IMR-90 (cell line): ENCODE results near the gene MERTK. TPM values are rescaled to one million over a fixed set of nuclear protein-coding genes. Genes with fewer than 3 reads are reported as not detected.

Experiments
- ATAC-seq: fragments of 200-7000 bp; cut with Tn5 transposase; 2 replicates; pipeline ENCODE4 v1.9.1; 2020; ENCODE audit warnings: low read depth, mild to moderate bottlenecking, moderate library complexity
- BruUV-seq: library from RNA; stranded (reverse); fragments of 400-500 nt; replicated peaks from 2 replicates; lab custom pipeline; 2021; lab: Mats Ljungman, UMichigan
- CTCF ChIA-PET: fragments of 300-600 bp; formaldehyde crosslinking; extraction: SDS; loops from one replicate; lab custom pipeline; 2021; ENCODE audit warnings: antibody characterized with exemption; lab: Yijun Ruan, JAX
- POLR2A ChIA-PET: fragments of 300-600 bp; sonication (Branson Sonifier 250); formaldehyde crosslinking; loops from one replicate; lab custom pipeline; 2022; ENCODE audit warnings: antibody characterized with exemption; ENCODE audit not compliant: unreplicated experiment; lab: Charles Lee
- DNase-seq: peaks from one replicate; pipeline ENCODE4 v3.0.0; 2013
- H2AFZ ChIP-seq: replicated peaks from 2 replicates; pipeline ENCODE3; 2013; ENCODE audit warnings: low read length, mild to moderate bottlenecking; ENCODE audit not compliant: poor library complexity
- H2AK5ac ChIP-seq: 2 replicates; pipeline ENCODE4 v1.6.1; 2013; ENCODE audit warnings: low read depth, low read length, inconsistent platforms
- H2AK9ac ChIP-seq: replicated peaks from 2 replicates; pipeline ENCODE3; 2013; ENCODE audit warnings: mild to moderate bottlenecking, low read depth, low read length, moderate library complexity; ENCODE audit not compliant: poor library complexity
- H2BK120ac ChIP-seq: 2 replicates; pipeline ENCODE4 v1.6.1; 2013; ENCODE audit warnings: low read depth, low read length, inconsistent platforms
- H2BK15ac ChIP-seq: 3 replicates; pipeline ENCODE4 v1.6.1; 2013; ENCODE audit warnings: low read depth, low read length, inconsistent platforms
- H2BK20ac ChIP-seq: 2 replicates; pipeline ENCODE4 v1.6.1; 2013; ENCODE audit warnings: low read depth, mild to moderate bottlenecking, inconsistent platforms, low read length, moderate library complexity
- H2BK5ac ChIP-seq: 2 replicates; pipeline ENCODE4 v1.6.1; 2013; ENCODE audit warnings: mild to moderate bottlenecking, low read depth, low read length, inconsistent platforms; ENCODE audit not compliant: poor library complexity, severe bottlenecking
- H3K14ac ChIP-seq: replicated peaks from 2 replicates; pipeline ENCODE4 v1.6.1; 2013; ENCODE audit warnings: low read depth, low read length, inconsistent platforms
- H3K18ac ChIP-seq: 2 replicates; pipeline ENCODE4 v1.6.1; 2013; ENCODE audit warnings: low read depth, low read length, control low read depth
- H3K23ac ChIP-seq: 2 replicates; pipeline ENCODE4 v1.6.1; 2013; ENCODE audit warnings: low read depth, low read length, inconsistent platforms
- H3K27ac ChIP-seq: 2 replicates; pipeline ENCODE4 v1.5.1; 2013; ENCODE audit warnings: mild to moderate bottlenecking, control low read depth, low read length; ENCODE audit not compliant: insufficient read depth
- H3K27me3 ChIP-seq: 2 replicates; pipeline ENCODE4 v1.6.1; 2013; ENCODE audit warnings: low read length; ENCODE audit not compliant: control insufficient read depth, insufficient read depth
- H3K36me3 ChIP-seq: 2 replicates; pipeline ENCODE4 v1.6.1; 2013; ENCODE audit warnings: low read length, mixed read lengths; ENCODE audit not compliant: control insufficient read depth, insufficient read depth
- H3K4ac ChIP-seq: 2 replicates; pipeline ENCODE4 v1.6.1; 2013; ENCODE audit warnings: low read depth, low read length, inconsistent platforms
- H3K4me1 ChIP-seq: 2 replicates; pipeline ENCODE4 v1.6.1; 2013; ENCODE audit warnings: low read length, mixed read lengths; ENCODE audit not compliant: control insufficient read depth, insufficient read depth
- H3K4me2 ChIP-seq: 2 replicates; pipeline ENCODE4 v1.6.1; 2013; ENCODE audit warnings: low read depth, mild to moderate bottlenecking, control low read depth, low read length, moderate library complexity
- H3K4me3 ChIP-seq: 2 replicates; pipeline ENCODE4 v1.5.1; 2013; ENCODE audit warnings: low read depth, mild to moderate bottlenecking, control low read depth, low read length, moderate library complexity; ENCODE audit not compliant: insufficient read depth
- H3K56ac ChIP-seq: 2 replicates; pipeline ENCODE4 v1.6.1; 2013; ENCODE audit warnings: low read length, inconsistent platforms; ENCODE audit not compliant: insufficient read depth; ENCODE audit errors: extremely low read depth
- H3K79me1 ChIP-seq, 2 experiments: 2 replicates each; pipeline ENCODE4 v1.6.1; 2013; ENCODE audit warnings: low read length in 2 of 2, inconsistent platforms in 1 of 2, low read depth in 1 of 2
- H3K9ac ChIP-seq: 2 replicates; pipeline ENCODE4 v1.6.1; 2013; ENCODE audit warnings: low read depth, low read length, control low read depth
- H3K9me1 ChIP-seq: 2 replicates; pipeline ENCODE4 v1.6.1; 2013; ENCODE audit warnings: low read length, inconsistent platforms; ENCODE audit not compliant: insufficient read depth
- H3K9me3 ChIP-seq: 2 replicates; pipeline ENCODE4 v1.6.1; 2013; ENCODE audit warnings: low read length; ENCODE audit not compliant: control insufficient read depth, insufficient read depth
- H4K20me1 ChIP-seq: 2 replicates; pipeline ENCODE4 v1.6.1; 2013; ENCODE audit warnings: low read length, inconsistent platforms; ENCODE audit not compliant: insufficient read depth
- H4K5ac ChIP-seq: 2 replicates; pipeline ENCODE4 v1.6.1; 2013; ENCODE audit warnings: mild to moderate bottlenecking, low read depth, low read length, control low read depth
- H4K8ac ChIP-seq, 2 experiments: 2 replicates each; pipeline ENCODE4 v1.6.1; 2013; ENCODE audit warnings: low read depth in 2 of 2, low read length in 2 of 2, control low read depth in 1 of 2, inconsistent platforms in 1 of 2
- H4K91ac ChIP-seq: 2 replicates; pipeline ENCODE4 v1.6.1; 2013; ENCODE audit warnings: low read depth, low read length, inconsistent platforms; ENCODE audit not compliant: insufficient read depth
- BHLHE40 ChIP-seq: fragments of 150-350 bp; IDR thresholded peaks from 2 replicates; pipeline ENCODE4 v1.6.1; 2016; ENCODE audit warnings: mild to moderate bottlenecking, low read depth, low read length
- CEBPB ChIP-seq: IDR thresholded peaks from 2 replicates; pipeline ENCODE4 v1.6.1; 2012; ENCODE audit warnings: low read depth, low read length, improper control_type of control experiment
- CTCF ChIP-seq: conservative IDR thresholded peaks from 2 replicates; pipeline ENCODE4 v1.5.1; 2012; ENCODE audit warnings: mild to moderate bottlenecking, low read depth, low read length, improper control_type of control experiment
- ELK1 ChIP-seq: fragments of 150-350 bp; IDR thresholded peaks from 2 replicates; pipeline ENCODE4 v1.6.1; 2016; ENCODE audit warnings: low read depth, mild to moderate bottlenecking, low read length, moderate library complexity, borderline replicate concordance
- FOS ChIP-seq: fragments of 150-350 bp; IDR thresholded peaks from 2 replicates; pipeline ENCODE4 v1.6.1; 2016; ENCODE audit warnings: low read depth, low read length
- MAFK ChIP-seq: IDR thresholded peaks from 2 replicates; pipeline ENCODE4 v1.6.1; 2012; ENCODE audit warnings: low read depth, low read length, improper control_type of control experiment
- NFE2L2 ChIP-seq: fragments of 150-350 bp; IDR thresholded peaks from 2 replicates; pipeline ENCODE4 v1.6.1; 2016; ENCODE audit warnings: low read depth, mild to moderate bottlenecking, low read length
- RAD21 ChIP-seq: IDR thresholded peaks from 2 replicates; pipeline ENCODE4 v1.6.1; 2012; ENCODE audit warnings: low read length, improper control_type of control experiment
- RCOR1 ChIP-seq: IDR thresholded peaks from 2 replicates; pipeline ENCODE4 v1.6.1; 2012; ENCODE audit warnings: mild to moderate bottlenecking, low read length, improper control_type of control experiment; ENCODE audit not compliant: insufficient replicate concordance
- RFX5 ChIP-seq: IDR thresholded peaks from 2 replicates; pipeline ENCODE4 v1.8.0; 2012; ENCODE audit warnings: low read depth, mild to moderate bottlenecking, low read length, moderate library complexity
- SMC3 ChIP-seq: fragments of 150-350 bp; IDR thresholded peaks from 2 replicates; pipeline ENCODE4 v1.6.1; 2016; ENCODE audit warnings: low read depth, mild to moderate bottlenecking, antibody characterized with exemption, low read length, moderate library complexity
- WGBS, 2 experiments: methylation state at CpG; one replicate each; pipeline versions ENCODE4 v1.1.5 to v1.1.7; 2013; ENCODE audit warnings: missing lambda C conversion rate in 2 of 2; ENCODE audit not compliant: insufficient read length in 1 of 2; ENCODE audit errors: extremely low coverage in 2 of 2; 5-methylcytosine and 5-hydroxymethylcytosine counted together
- dilution Hi-C: fragments of 300-500 bp; cut with HindIII; formaldehyde crosslinking; loops from one replicate; pipeline ENCODE4 v1.14.3; 2018; ENCODE audit warnings: low sequenced_read_pairs; ENCODE audit not compliant: unreplicated experiment
- in situ Hi-C: fragments of 300-500 bp; cut with MboI; formaldehyde crosslinking; loops from 3 replicates; pipeline ENCODE4 v1.14.3; 2019; ENCODE audit warnings: low sequenced_read_pairs, inconsistent platforms, mixed read lengths
- intact Hi-C: fragments of 100-400 bp; cut with micrococcal nuclease; formaldehyde crosslinking; loops from 2 replicates; pipeline ENCODE4 v1.10.0; 2022
- polyA plus RNA-seq, 3 experiments: library from polyadenylated mRNA; depleted of rRNA; stranded (reverse); fragments of >200 nt; gene quantifications; 2 replicates each; pipeline ENCODE4 v1.2.3, GENCODE V29; 2012; ENCODE audit warnings: low replicate concordance in 1 of 3
- total RNA-seq: library from RNA; depleted of rRNA; stranded (reverse); fragments of >200 nt; gene quantifications from 2 replicates; pipeline ENCODE4 v1.2.3, GENCODE V29; 2012

The MERTK gene
- total and polyA plus RNA-seq, 2 of the 4 experiments (the other 2 are of a cell fraction), result 0.36 to 0.62 TPM

- H3K4me1 ChIP-seq, result no peaks in the 10 kb centered on the region
- no peak for TF ChIP-seq BHLHE40
- no peak for TF ChIP-seq CTCF
- TF ChIP-seq FOS, result no peak
- no peak for TF ChIP-seq CEBPB
- TF ChIP-seq RCOR1, result no peak
- no peak for TF ChIP-seq MAFK
- no peak for TF ChIP-seq SMC3
- no peak for TF ChIP-seq ELK1
- TF ChIP-seq NFE2L2, result no peak
- TF ChIP-seq RAD21, result no peak
- no peak for TF ChIP-seq RFX5
- H3K23ac ChIP-seq, result no peak overlapping the region
- ChIA-PET POLR2A (no interaction called here), CTCF (no interaction called here)
- no peak overlapping the region for H2BK5ac ChIP-seq
- no peak overlapping the region for H2AK9ac ChIP-seq
- H3K4ac ChIP-seq, result no peak overlapping the region
- no peak overlapping the region for H4K8ac ChIP-seq
- H3K27me3 ChIP-seq, result peaks cover 6% of the 10 kb centered on the region
- in situ Hi-C loops (no loop called here), intact Hi-C loops (no loop called here), dilution Hi-C loops (no loop called here)
- DNase-seq (no peak), ATAC-seq (no peak)
- H3K9me1 ChIP-seq, result no peaks in the 10 kb centered on the region
- H3K79me1 ChIP-seq, result no peaks in the 10 kb centered on the region
- WGBS, 2 experiments, result no CpG with 5 or more reads among the region's 4 CpGs
- no peak overlapping the region for H3K18ac ChIP-seq
- no peak overlapping the region for H3K56ac ChIP-seq
- H4K5ac ChIP-seq, result no peak overlapping the region
- H3K4me3 ChIP-seq, result no peak overlapping the region
- H2BK20ac ChIP-seq, result no peak overlapping the region
- H4K20me1 ChIP-seq, result no peaks in the 10 kb centered on the region; the same call in 1 of the 2 replicates
- no peak overlapping the region for H3K9ac ChIP-seq
- H2BK120ac ChIP-seq, result no peak overlapping the region
- H3K27ac ChIP-seq, result no peak overlapping the region
- no peak overlapping the region for H3K14ac ChIP-seq
- no peak overlapping the region for H2AK5ac ChIP-seq
- no peak overlapping the region for H2BK15ac ChIP-seq
- no peaks in the 10 kb centered on the region for H3K36me3 ChIP-seq
- H2AFZ ChIP-seq, result no peak overlapping the region
- no TSS peak for BruUV-seq
- no peak overlapping the region for H4K91ac ChIP-seq
- no peaks in the 10 kb centered on the region for H3K9me3 ChIP-seq
- no peak overlapping the region for H3K4me2 ChIP-seq
Measured at GRCh38 chr2:112019569-112019982, 121.2 kb downstream of the MERTK start.
